Motor neuron (in vitro differentiated cells): ENCODE results near the gene LCN2. TPM values are rescaled to one million over a fixed set of nuclear protein-coding genes. Genes with fewer than 3 reads are reported as not detected.
A peak's percentile ranks its signal among the peaks of the same experiment; 100 is the strongest.

ENCODE experiments used
- ATAC-seq, 8 experiments: fragments of 200-7000 bp; cut with Tn5 transposase; replicated peaks in 6 of 8; 2 replicates each; pipeline ENCODE4 v1.8.0; 2021; ENCODE audit warnings: mild to moderate bottlenecking in 8 of 8, moderate library complexity in 8 of 8
- H3K27ac ChIP-seq, 2 donors: fragments of 250-450 bp; sonication (Bioruptor Pico); 2 replicates each; pipeline ENCODE4 v1.9.0; 2021; ENCODE audit warnings: antibody characterized with exemption in 2 of 2, mild to moderate bottlenecking in 2 of 2, moderate library complexity in 1 of 2
- H3K4me1 ChIP-seq, 2 donors: fragments of 250-450 bp; sonication (Bioruptor Pico); replicated peaks in 1 of 2; 2 replicates each; pipeline ENCODE4 v1.6.1; 2021; ENCODE audit warnings: antibody characterized with exemption in 2 of 2, mild to moderate bottlenecking in 2 of 2, moderate library complexity in 1 of 2
- H3K4me3 ChIP-seq, 5 donors: fragments of 250-450 bp; sonication (Bioruptor Pico); 2 replicates each; pipeline ENCODE4 v1.9.0; 2021; ENCODE audit warnings: antibody characterized with exemption in 5 of 5, mild to moderate bottlenecking in 5 of 5, moderate library complexity in 4 of 5
- WGBS, 10 experiments: fragments of 450-650 bp; shearing (Covaris generic); methylation state at CpG; one replicate each; pipeline ENCODE4 v1.0.0; 2022; 5-methylcytosine and 5-hydroxymethylcytosine counted together
- in situ Hi-C, 9 experiments: fragments of 400-800 bp; cut with MboI; loops; one replicate each; pipeline ENCODE4 v1.15.0; 2021; ENCODE audit warnings: low sequenced_read_pairs in 9 of 9, low pct_unique_long_range_greater_than_20kb in 2 of 9; ENCODE audit not compliant: unreplicated experiment in 9 of 9
- total RNA-seq, 8 experiments: library from RNA; unstranded; fragments of 300-600 nt; gene quantifications; 2 replicates each; pipeline versions ENCODE4 v1.2.3 to v1.2.4, GENCODE V29; 2022

Gene LCN2
- total RNA-seq, 8 experiments from 2014 or later: 0.76 to 3.3 (median 1.6) TPM; not detected in 3

DNA sequence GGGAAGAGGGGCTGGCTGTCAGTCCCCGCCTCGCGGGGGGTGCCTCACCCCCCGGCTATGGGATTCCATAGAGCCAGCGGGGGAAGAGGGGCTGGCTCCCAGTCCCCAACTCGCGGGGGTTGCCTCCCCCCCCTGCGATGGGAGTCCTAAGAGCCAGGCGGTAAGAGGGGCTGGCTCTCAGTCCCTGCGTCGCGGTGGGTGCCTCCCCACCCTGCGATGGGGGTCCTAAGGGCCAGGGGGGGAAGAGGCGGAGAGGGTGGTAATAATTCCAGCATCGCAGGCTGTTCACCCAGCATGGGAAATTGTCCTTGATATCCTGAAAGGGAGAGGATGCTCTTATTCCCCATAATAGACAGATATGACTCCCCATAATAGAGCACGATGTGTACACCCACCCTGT, 9.6 kb upstream of the LCN2 start:
- peaks cover 13 to 19% of the 10 kb centered on the region in 2 donors for H3K4me1 ChIP-seq
- no peak overlapping the region for H3K27ac ChIP-seq
- 60 to 100% (median 83%) methylated on average over 1 to 6 of the region's 16 CpGs; no CpG with 5 or more reads in 7 of the 10 experiments for WGBS, 10 experiments
- no peak for ATAC-seq
- in situ Hi-C loops: no loop called here
- H3K4me3 ChIP-seq: no peak overlapping the region

DNA sequence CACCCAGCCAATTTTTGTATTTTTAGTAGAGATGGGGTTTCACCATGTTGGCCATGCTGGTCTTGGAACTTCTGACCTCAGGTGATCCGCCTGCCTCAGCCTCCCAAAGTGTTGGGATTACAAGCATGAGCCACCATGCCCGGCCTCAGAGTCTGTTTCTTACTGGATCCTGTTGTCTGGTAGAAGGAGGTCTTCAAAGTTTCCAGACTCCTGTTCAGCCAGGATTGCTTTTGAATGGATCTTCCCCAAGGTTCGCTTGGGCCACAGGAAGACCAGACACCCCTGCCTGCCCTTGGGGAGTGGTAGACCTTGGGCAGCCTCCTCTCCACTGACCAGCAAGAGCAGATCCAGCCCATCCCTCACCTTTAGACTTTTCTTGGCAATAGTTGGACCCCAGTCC, 7.6 kb upstream of the LCN2 start:
- in situ Hi-C loops: no loop called here
- Histone ChIP-seq H3K27ac (no peak overlapping the region), H3K4me1 (peaks cover 13 to 19% of the 10 kb centered on the region in 2 donors), H3K4me3 (no peak overlapping the region)
- ATAC-seq: no peak
- 88 to 100% (median 97%) methylated on average over 1 to 3 of the region's 3 CpGs; no CpG with 5 or more reads in 4 of the 10 experiments for WGBS, 10 experiments

DNA sequence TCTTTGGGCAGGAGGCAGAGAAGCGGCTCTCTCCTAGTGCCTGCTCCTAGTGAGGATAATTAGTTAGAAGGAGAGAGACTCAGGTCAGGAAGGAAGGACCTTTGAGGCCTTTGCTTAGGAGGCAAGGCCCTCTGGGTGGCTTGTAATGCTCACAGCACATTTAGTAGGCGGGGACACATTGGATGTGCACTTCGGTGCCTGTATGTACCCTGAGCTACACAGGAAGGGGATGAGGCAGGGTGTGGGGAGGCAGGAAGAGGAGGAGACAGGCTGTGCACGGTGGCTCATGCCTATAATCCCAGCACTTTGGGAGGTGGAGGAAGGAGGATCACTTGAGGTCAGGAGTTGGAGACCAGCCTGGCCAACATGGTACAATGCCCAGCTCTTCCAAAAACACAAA, 7.2 kb upstream of the LCN2 start:
- WGBS, 10 experiments: 47 to 100% (median 65%) methylated on average over 1 to 4 of the region's 4 CpGs; no CpG with 5 or more reads in 2 of the 10 experiments
- Histone ChIP-seq H3K4me3 (no peak overlapping the region), H3K27ac (no peak overlapping the region), H3K4me1 (peaks cover 13 to 19% of the 10 kb centered on the region in 2 donors)
- in situ Hi-C loops: no loop called here
- ATAC-seq: peak in 3 of 8 experiments; percentile 14 to 32 (median 24)

DNA sequence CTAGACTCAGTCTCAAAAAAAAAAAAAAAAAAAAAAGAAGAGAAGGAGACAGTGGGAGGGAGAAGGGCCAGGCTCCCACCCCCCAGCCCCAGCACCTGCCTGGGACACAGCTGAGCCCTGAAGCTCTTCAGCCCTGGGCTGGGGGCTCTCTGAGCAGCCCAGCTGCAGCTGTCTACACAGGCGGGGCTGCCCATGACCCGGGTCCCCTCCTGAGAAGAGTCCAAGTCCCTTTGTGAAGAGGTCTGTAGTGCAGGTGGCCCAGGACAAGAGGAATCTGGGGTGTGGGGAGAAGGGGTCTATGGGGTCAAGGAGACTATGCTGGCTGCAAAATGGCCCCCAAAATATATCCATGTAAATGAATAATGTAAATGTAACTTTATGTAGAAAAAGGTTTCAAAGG, 6.7 kb upstream of the LCN2 start:
- in situ Hi-C loops: no loop called here
- WGBS, 10 experiments: 0 to 100% methylated on average over 1 of the region's 2 CpGs; no CpG with 5 or more reads in 8 of the 10 experiments
- Histone ChIP-seq H3K4me1 (peaks cover 13% of the 10 kb centered on the region in 2 donors), H3K27ac (no peak overlapping the region), H3K4me3 (no peak overlapping the region)
- no peak for ATAC-seq

DNA sequence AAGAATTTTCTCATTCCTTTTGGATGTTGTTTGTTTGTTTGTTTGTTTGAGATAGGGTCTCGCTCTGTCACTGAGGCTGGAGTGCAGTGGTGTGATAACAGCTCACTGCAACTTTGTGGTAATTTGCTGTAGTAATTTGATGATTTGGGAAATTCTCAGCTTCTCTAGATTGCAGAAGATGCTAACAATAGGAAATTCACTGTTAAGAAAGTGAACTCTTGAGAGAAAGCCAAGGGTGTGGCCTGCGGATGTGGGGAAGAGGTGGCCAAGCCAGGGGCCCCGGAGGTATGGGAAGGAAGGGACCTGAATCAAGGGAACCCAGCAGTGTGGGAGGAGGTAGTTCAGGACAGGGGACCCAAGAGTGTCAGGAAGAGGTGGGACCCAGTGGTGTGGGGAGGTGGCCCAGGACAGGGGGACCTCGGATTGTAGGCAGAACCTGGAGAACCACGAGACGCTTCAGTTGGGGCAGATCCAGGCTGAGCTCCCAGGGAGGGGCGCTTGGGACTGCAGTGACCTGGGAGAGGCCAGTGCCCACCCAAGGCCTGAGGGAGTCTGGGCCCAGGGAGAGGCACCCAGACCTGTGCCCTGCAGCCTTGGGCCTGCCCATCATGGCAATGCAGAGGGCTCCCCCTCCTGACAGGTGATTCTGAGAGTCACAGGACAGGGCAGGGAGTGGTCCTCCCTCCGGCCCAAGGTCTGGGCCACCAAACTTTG, 5.6 kb upstream of the LCN2 start:
- ATAC-seq: peak in 6 of 8 experiments; percentile 6 to 59 (median 16)
- H3K27ac ChIP-seq: no peak overlapping the region
- H3K4me1 ChIP-seq: peaks cover 8 to 10% of the 10 kb centered on the region in 2 donors
- H3K4me3 ChIP-seq: no peak overlapping the region
- in situ Hi-C loops: no loop called here
- 39 to 100% (median 89%) methylated on average over 1 to 3 of the region's 8 CpGs; no CpG with 5 or more reads in 2 of the 10 experiments for WGBS, 10 experiments

DNA sequence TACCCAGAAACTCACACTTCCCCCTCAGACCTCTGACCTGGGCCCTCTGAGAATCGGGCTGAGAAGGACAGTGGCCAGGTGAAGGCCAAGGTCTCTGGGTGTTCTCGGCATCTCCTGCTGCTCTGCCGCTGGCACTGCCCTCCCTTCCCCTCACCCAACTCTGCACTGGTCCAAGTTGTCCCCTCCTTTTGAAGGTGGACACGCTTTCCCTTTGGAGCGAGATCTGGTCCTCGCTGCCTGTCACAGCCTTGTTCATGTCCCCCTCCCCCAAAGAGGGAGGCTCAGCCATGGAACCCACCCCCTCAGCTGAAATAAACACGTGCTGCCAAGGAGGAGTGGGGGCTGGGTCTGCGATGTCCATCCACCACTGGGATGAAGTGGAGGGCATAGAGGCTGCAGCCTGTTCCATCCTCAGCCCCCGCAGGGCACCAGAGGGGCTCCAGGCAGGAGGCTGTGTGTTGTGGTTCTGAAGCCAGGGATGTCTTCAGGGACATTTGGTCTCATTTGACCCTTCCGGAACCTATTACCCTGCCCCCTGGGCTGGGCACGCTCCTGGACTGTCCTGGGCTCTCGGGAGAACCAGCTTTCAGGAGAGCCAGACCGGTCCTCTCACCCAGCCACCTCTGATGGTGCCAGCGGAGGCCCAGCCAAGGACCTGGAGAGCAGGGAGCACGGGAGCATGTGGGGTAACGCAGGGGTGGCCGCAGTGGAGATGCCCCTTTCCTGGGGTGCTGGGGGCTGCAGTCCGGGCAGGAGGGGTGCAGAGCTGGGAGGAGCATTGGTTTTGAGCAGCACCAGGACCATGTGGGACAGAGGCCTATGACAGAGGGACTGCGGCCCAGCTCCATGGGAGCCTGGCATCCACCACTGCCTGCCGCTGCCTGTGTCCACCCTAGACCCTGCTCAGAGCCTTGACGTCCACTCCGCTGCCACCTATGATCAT, 4.7 kb upstream of the LCN2 start:
- H3K4me1 ChIP-seq: peaks cover 8 to 10% of the 10 kb centered on the region in 2 donors
- peak in 4 of 8 experiments; percentile 6 to 17 (median 12) for ATAC-seq
- no peak overlapping the region for H3K27ac ChIP-seq
- in situ Hi-C loops: no loop called here
- WGBS, 10 experiments: 80 to 100% (median 100%) methylated on average over 1 to 5 of the region's 22 CpGs; no CpG with 5 or more reads in 7 of the 10 experiments
- H3K4me3 ChIP-seq: no peak overlapping the region

DNA sequence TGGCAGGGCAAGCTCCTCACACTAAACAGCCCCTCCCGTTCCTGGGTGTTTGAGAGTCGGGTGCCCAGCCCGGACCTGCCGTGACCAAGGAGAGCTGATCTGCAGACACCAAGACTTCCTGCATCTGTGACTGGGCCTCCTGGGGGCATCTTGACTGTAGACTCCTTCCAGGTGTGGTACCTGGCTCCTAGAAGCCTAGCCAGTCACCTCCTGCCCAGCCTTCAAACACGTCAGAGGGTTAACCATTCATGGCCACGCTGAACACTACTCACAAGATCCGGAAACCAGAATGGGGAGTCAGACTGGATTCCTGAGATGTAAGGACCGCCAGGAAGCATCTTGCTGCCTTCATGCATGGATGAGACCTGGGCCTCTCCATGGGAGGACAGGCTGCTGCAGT, 3.7 kb upstream of the LCN2 start:
- no peak for ATAC-seq
- 45 to 92% (median 54%) methylated on average over 2 to 4 of the region's 8 CpGs; no CpG with 5 or more reads in 7 of the 10 experiments for WGBS, 10 experiments
- Histone ChIP-seq H3K4me3 (no peak overlapping the region), H3K27ac (no peak overlapping the region), H3K4me1 (peaks cover 4 to 7% of the 10 kb centered on the region in 2 donors)
- in situ Hi-C loops: no loop called here

DNA sequence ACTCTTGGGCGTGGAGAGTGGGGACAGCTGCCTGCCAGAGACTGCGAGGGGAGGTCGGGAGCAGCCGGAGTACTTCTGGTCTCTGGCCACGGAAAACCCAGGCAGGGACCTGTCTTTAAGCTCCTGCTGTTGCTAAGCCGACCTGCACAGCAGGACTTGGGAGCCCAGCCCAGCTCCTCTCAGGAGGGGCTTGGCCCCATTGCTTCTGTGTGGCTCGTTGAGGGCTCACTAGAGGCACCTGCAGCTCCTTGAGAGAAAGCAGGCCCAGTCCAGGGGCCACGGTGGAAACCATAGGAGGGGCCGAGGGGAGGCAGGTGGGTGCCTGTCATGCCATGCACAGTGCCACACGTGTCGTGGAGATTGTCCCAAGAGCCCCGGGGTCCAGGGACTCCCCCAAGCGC, 3.3 kb upstream of the LCN2 start:
- 50 to 100% (median 90%) methylated on average over 1 to 2 of the region's 13 CpGs; no CpG with 5 or more reads in 4 of the 10 experiments for WGBS, 10 experiments
- no peak overlapping the region for H3K4me3 ChIP-seq
- in situ Hi-C loops: no loop called here
- peak in 3 of 8 experiments; percentile 3 to 11 (median 9) for ATAC-seq
- no peak overlapping the region for H3K27ac ChIP-seq
- H3K4me1 ChIP-seq: peaks cover 0 to 4% of the 10 kb centered on the region in 2 donors

DNA sequence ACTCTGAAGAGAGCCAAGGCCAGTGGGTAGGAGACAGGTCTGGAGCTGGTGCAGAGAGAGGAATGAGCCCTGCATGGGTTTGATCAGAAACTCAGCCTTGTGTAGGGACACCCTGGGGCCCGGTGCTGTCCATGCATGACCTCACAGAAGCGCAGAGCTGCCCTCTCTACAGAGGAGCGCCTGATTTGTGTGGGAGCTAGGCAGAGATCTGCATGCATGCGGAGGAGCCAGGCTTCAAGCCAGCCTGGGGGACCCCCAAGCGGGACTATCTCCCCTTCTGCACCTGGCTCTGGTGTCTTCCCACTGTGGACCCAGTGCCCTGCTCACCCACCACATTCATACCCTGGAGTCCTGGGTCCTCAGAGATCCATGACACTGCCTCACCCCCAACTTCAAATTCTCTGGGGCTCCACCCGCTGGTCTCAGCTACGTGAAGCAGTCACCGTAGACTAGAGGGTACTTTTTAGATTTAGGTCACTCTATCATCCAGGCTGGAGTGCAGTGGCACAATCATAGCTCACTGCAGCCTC, 2.6 kb upstream of the LCN2 start:
- Histone ChIP-seq H3K4me3 (no peak overlapping the region), H3K4me1 (peaks cover 0 to 3% of the 10 kb centered on the region in 2 donors), H3K27ac (no peak overlapping the region)
- 69 to 100% (median 83%) methylated on average over 2 to 5 of the region's 8 CpGs; no CpG with 5 or more reads in 6 of the 10 experiments for WGBS, 10 experiments
- ATAC-seq: peak in 1 of 8 experiments; percentile 2
- in situ Hi-C loops: no loop called here

DNA sequence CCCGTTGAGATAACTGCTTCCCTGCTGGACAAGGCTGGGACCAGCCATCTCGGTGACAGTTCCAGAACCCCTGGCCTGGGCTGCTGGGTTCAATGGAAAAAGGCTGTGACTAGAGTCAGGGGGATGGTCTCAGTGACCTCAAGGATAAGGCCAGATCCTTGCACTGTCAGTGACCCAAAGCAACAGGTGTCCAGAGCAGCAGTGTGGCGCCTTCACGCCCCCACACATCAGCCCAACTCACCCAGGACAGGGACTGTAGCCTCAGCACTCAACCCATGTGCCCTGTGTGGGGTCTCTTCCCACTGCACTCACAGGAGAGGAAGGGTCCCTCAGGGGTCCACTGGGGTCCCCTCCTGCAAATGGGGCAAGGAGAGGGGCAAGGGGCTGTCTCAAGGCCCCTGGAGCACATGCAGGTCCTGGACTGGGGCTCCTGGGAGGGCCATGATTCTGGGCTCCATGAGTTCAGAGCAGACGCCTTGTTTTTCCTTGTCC, 698 bp upstream of the LCN2 start:
- Histone ChIP-seq H3K4me1 (peaks cover 3 to 5% of the 10 kb centered on the region in 2 donors), H3K4me3 (no peak overlapping the region), H3K27ac (no peak overlapping the region)
- in situ Hi-C loops: no loop called here
- ATAC-seq: no peak
- WGBS, 10 experiments: 20 to 100% (median 86%) methylated on average over 1 to 2 of the region's 5 CpGs; no CpG with 5 or more reads in 7 of the 10 experiments

DNA sequence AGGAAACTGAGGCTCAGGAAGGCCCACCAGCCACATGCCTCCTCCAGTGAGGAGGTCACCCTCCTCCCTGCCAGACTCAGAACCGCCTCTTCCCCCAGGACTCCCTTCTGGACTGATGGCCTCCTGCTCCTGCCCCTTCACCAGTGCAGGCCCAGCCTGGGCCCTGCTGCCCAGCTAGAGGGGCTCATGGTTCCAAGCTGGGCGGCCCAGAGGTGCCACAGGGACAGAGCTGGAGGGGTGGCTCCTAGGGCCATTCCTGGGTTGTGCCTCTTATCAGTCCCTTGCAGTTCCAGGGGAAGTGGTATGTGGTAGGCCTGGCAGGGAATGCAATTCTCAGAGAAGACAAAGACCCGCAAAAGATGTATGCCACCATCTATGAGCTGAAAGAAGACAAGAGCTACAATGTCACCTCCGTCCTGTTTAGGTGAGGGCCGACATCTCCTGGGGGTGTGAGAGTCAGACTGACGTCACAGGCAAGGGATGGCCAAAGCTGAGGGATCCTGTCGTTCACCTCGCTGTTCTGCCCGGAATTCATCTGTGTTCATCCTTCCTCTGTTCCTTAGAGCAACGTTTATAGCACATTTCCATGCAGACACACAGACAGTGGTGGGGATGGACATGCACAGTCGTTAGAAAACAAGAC, 819 bp downstream of the LCN2 start:
- peaks cover 0 to 5% of the 10 kb centered on the region in 2 donors for H3K4me1 ChIP-seq
- no peak overlapping the region for H3K4me3 ChIP-seq
- no peak overlapping the region for H3K27ac ChIP-seq
- WGBS, 10 experiments: 48 to 100% (median 80%) methylated on average over 1 to 7 of the region's 11 CpGs; no CpG with 5 or more reads in 5 of the 10 experiments
- in situ Hi-C loops: no loop called here
- ATAC-seq: no peak

DNA sequence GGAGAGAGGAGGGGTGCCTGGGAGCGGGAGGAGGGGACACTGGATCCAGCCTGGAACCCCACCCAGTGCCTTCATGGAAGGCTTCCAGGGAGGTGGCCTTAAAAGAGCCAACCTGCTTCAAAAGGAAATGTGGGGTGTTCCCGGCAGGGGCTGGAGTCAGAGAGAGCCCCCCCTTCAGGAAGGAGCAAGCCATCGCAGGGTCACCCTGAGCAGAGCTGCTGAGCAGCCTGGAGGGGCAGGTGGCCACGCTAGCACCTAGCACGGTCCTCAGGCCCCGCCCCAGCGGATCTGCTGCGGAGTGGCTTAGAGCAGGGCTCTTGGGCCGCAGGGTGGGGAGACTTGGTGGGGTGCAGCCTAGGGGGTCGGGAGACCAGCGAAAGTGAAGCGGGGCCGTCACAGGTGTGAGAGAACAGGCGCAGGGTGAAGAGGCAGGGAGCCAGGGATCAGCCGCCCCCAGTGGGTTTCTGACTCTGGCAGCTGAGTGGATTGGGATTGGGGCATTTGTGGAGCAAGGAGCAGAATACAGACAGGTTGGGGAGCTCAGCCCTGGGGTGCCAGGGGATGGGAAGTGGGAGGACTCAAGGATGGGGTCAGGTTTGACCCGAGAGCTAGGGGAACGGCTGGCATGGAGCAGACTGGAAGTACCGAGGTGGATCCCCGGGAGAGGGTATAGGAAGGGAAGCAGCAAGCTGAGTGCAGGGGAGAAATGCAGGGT, 1.5 kb downstream of the LCN2 start:
- H3K27ac ChIP-seq: no peak overlapping the region
- peak in 7 of 8 experiments; percentile 10 to 81 (median 18) for ATAC-seq
- in situ Hi-C loops: no loop called here
- WGBS, 10 experiments: 0 to 80% methylated on average over 1 of the region's 19 CpGs; no CpG with 5 or more reads in 8 of the 10 experiments
- peaks cover 0 to 5% of the 10 kb centered on the region in 2 donors for H3K4me1 ChIP-seq
- H3K4me3 ChIP-seq: no peak overlapping the region
